ENCODE data around the gene CD163L1.

CD163L1 gene

DNA sequence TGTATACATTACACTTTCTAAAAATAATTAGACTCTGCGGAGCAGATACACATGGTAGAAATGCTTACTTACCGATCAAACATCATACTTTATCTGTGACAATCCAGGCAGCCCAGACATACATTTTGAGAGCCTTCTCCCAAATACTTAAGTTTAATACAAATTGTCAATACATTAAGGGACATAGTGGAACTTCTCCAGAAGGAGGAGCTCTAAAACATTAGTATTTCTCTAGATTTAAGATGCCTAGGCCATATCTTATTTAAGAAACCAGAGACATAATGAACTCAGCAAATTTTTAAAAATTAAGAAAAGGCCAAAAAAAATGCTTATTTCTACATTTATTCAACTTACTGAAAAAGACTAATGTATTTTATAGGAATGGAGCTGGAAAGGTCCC, 124.0 kb downstream of the CD163L1 start:
- no peaks in the 10 kb centered on the region for H3K27me3 ChIP-seq (ENCODE audit: control insufficient read depth, insufficient read depth, low read length)
- H3K4me1 ChIP-seq (ENCODE audit: control insufficient read depth, insufficient read depth, low read length): no peaks in the 10 kb centered on the region
- H3K4me3 ChIP-seq (ENCODE audit: low read length): no peak overlapping the region
- H3K36me3 ChIP-seq (ENCODE audit: insufficient read depth, low read length): no peaks in the 10 kb centered on the region
- H3K9me3 ChIP-seq (replicated peaks; ENCODE audit: low read length): no peaks in the 10 kb centered on the region
- H3K4me2 ChIP-seq (ENCODE audit: low read length): no peak overlapping the region
- no peak overlapping the region for H3K9ac ChIP-seq (ENCODE audit: low read depth, low read length)

GRCh38 chr12:7310070-7310469, 133.9 kb downstream of the CD163L1 start:
- Histone ChIP-seq H3K4me1 (ENCODE audit: control insufficient read depth, insufficient read depth, low read length) (no peaks in the 10 kb centered on the region), H3K9me3 (replicated peaks; ENCODE audit: low read length) (no peaks in the 10 kb centered on the region), H3K4me3 (ENCODE audit: low read length) (no peak overlapping the region), H3K27me3 (ENCODE audit: control insufficient read depth, insufficient read depth, low read length) (no peaks in the 10 kb centered on the region), H3K9ac (ENCODE audit: low read depth, low read length) (no peak overlapping the region), H3K4me2 (ENCODE audit: low read length) (no peak overlapping the region), H3K36me3 (ENCODE audit: insufficient read depth, low read length) (no peaks in the 10 kb centered on the region)

Data from skeletal muscle satellite cell (primary cell).